GM18517 (cell line): ENCODE measurements around the gene TMEM18.

Experiments used
- ATAC-seq: cut with Tn5 transposase; IDR thresholded peaks from one replicate; pipeline ENCODE4 v1.9.1; 2021; ENCODE audit warnings: mild to moderate bottlenecking, moderate library complexity; ENCODE audit not compliant: unreplicated experiment

Gene TMEM18

DNA sequence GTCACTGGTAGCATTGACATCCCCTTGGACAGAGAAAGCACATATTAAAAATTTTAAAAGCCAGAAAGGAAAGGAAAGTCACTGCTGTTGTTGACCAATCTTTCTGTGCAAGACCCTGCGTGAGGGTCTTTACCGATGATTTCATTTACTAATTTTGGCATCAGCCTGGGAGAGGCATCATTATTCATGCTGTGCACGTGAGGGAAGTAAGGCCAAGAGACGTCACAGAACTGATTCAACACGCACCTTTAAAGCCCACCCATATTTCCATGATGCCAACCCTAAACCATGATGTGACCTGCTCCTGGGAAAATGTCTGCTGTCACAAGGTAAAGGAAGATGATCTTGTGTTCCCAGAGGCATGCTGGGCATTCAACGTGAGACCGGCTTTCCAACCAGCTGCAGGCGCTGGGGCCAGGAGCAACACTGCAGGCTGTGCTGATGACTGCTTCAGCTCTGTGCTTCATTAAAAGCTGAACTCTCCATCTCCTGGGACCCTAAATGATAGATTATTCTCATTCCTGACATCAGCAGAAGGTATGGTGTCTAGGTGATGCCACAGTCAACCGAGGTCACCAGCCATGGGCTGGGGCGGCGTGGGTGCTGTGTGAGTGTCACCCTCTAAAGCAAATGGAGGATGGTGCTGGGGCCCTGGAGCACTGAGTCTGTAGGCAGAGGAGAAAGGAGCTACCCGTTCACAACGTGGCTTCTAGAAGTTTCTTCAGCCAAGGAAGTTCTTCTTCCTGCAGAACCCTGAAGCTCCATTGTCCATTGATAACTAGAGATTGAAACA lies 53.9 kb downstream of the TMEM18 start:
- ATAC-seq, result no peak

GRCh38 chr2:622357-622756 lies 54.8 kb downstream of the TMEM18 start:
- ATAC-seq, result no peak

DNA sequence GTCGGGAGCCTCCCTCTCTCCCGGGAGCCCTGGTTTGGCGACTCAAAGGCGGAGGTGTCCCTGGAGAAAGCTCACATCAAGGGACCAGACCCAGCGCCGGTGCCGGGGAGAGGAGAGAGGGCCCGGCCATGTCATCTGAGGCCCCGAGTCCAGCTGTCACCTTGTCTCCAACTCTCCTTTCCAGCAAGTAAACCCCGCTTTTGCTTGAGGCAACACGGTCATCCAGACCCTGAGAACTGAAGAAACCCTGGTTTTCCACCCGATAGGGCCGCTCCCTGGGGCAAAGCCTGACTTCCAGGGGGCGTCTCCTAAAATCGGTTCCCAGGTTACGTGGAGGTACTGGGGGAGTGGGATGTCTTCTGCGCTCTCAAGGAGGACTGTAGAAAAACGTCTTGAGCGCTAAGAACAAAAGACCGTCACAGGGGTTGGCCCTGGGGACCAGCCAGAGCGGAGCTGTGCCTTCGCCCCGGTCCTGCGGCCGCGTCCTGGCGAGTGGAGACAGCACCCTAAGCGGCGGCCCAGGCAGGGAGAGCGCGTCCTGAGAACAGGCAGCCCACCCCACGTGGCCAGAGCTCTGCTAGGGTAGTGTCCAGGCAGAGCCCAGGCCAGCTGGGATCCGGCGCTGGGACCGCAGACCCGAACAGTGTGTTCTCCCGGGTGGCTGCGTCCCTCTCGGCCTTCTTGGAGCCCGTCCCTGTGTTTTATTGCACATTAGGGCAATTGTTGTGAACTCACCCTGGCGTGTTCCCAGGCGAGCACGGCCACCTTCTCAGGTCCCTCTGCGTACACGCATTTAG lies 55.7 kb downstream of the TMEM18 start:
- no peak for ATAC-seq

GRCh38 chr2:620471-621302 lies 56.5 kb downstream of the TMEM18 start:
- ATAC-seq, result no peak

DNA sequence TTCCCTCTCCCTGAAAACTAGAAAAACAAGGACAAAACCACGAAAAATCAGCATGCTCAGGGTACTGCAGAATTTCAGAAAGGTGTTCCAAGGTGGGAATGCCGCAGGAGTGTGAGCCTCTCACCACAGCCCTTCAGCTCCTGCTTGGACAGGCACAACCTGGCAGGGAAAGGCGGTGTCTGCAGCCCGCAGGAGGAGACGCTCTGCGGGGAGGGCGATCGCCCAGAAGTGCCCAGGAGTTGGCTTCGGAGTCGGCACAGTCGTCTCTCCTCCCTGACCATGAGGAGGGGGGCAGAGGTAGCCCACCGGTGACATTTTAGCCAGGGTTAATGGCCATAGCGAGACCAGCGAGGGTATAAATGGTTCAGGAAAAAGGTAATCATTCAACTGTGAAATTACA lies 57.2 kb downstream of the TMEM18 start:
- no peak for ATAC-seq

DNA sequence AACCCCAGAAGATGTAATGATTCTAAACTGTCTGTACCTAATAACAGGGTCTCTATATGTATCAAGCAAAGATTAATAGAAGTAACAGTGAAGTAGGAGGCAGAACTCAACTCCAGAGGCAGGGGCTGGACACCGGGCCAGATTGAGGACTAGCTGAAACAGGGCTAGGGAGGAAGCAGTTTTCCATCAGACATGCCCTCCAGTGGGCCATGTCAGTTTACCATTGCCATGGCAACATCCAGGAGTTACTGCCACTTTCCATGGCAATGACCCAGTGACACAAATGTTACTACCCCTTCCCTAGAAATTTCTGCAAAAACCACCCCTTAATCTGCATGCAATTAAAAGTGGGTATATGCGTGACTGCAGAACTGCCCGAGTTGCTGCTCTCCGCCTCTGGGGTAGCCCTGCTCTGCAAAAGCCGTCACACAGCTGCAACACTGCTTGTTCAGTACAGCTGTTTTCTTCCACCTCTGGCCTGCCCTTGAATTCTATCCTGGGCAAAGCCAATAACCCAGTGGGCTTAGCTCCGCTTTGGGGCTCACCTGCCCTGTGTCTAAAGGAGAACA lies 58.7 kb downstream of the TMEM18 start:
- ATAC-seq, result no peak

- ATAC-seq, result no peak
Observed at GRCh38 chr2:618005-618404, 59.2 kb downstream of the TMEM18 start.
